ENCODE measurements around the gene UBE2I. TPM values are rescaled to one million over a fixed set of nuclear protein-coding genes. Genes with fewer than 3 reads are reported as not detected.
A peak's percentile ranks its signal among the peaks of the same experiment; 100 is the strongest.

UBE2I gene
- total RNA-seq, 1 experiment from 2014 or later = 290 TPM

GRCh38 chr16:1288813-1289476 is 20.5 kb upstream of the UBE2I start:
- H3K4ac ChIP-seq (ENCODE audit: low read depth, low read length) = no peak overlapping the region
- Mint-ChIP-seq H3K9me3 (no peaks in the 10 kb centered on the region), H3K4me3 (peak overlapping the region; percentile 40 to 78), H3K27ac (no peak overlapping the region), H3K4me1 (peaks cover 23 to 40% of the 10 kb centered on the region in 2 experiments), H3K36me3 (ENCODE audit: insufficient read depth in 1 of 3, low read depth in 3 of 3) (no peaks in the 10 kb centered on the region), H3K27me3 (ENCODE audit: low read depth) (peaks cover 73% of the 10 kb centered on the region)
- WGBS (ENCODE audit: extremely low coverage, insufficient read length, low lambda C conversion rate) = no CpG with 5 or more reads among the region's 20 CpGs
- no peak overlapping the region for H3K23ac ChIP-seq (ENCODE audit: insufficient read length, low read depth, low read length)
- H3T11ph ChIP-seq (ENCODE audit: low read length) = no peak overlapping the region
- no peak overlapping the region for H3K14ac ChIP-seq (ENCODE audit: insufficient read depth, low read length)
- H3K79me2 ChIP-seq (ENCODE audit: insufficient read depth, low read length) = no peaks in the 10 kb centered on the region
- H3K23me2 ChIP-seq (ENCODE audit: insufficient read length, low read depth, low read length, poor library complexity, severe bottlenecking) = no peaks in the 10 kb centered on the region
- peak overlapping the region; percentile 68 for H3K4me2 ChIP-seq (ENCODE audit: insufficient read depth, insufficient read length, low read length)
- H2BK20ac ChIP-seq (ENCODE audit: low read depth, low read length, poor library complexity, severe bottlenecking) = no peak overlapping the region
- H4K5ac ChIP-seq (ENCODE audit: insufficient read length, low read depth, low read length) = no peak overlapping the region
- no peak overlapping the region for H2BK120ac ChIP-seq (ENCODE audit: low read depth, low read length, poor library complexity, severe bottlenecking)
- no peak overlapping the region for H3K56ac ChIP-seq (ENCODE audit: insufficient read length, low read depth, low read length)
- H4K91ac ChIP-seq (ENCODE audit: insufficient read length, low read depth, low read length) = no peak overlapping the region
- H4K20me1 ChIP-seq (ENCODE audit: control insufficient read depth, insufficient read depth, insufficient read length) = no peaks in the 10 kb centered on the region
- H3K27me3 ChIP-seq (ENCODE audit: insufficient read depth, low read length) = peaks cover 7% of the 10 kb centered on the region; the same call in 1 of the 2 replicates
- peak; percentile 67 for DNase-seq
- no peak overlapping the region for H2AK5ac ChIP-seq (ENCODE audit: insufficient read length, low read length)
- no peaks in the 10 kb centered on the region; the same call in 1 of the 2 replicates for H3K4me1 ChIP-seq (ENCODE audit: insufficient read depth, low read length)
- no peak overlapping the region for H2BK15ac ChIP-seq (ENCODE audit: low read depth, low read length)
- no peaks in the 10 kb centered on the region for H3K9me3 ChIP-seq (ENCODE audit: control insufficient read depth, low read depth, low read length)
- H2BK5ac ChIP-seq (ENCODE audit: insufficient read length, low read length) = no peak overlapping the region
- H3K18ac ChIP-seq (ENCODE audit: insufficient read length, low read depth, low read length) = no peak overlapping the region
- TF ChIP-seq CTCF (conservative IDR thresholded peaks at IDR 0.05) = no peak
- H4K8ac ChIP-seq (replicated peaks; ENCODE audit: insufficient read length, low read depth, low read length) = no peak overlapping the region
- H2BK12ac ChIP-seq (ENCODE audit: insufficient read length, low read depth, low read length) = no peak overlapping the region
- H3K27ac ChIP-seq (ENCODE audit: insufficient read length, low read depth, low read length) = no peak overlapping the region
- no peak overlapping the region for H2AFZ ChIP-seq (ENCODE audit: low read length)
- H3K79me1 ChIP-seq (ENCODE audit: insufficient read depth, low read depth, low read length, poor library complexity, severe bottlenecking) = no peaks in the 10 kb centered on the region
- no peak overlapping the region for H3K9ac ChIP-seq (ENCODE audit: extremely low read depth, insufficient read length, low read length)

Data from H9 (cell line).